ENCODE measurements around the gene ISG20.

ISG20 gene

DNA sequence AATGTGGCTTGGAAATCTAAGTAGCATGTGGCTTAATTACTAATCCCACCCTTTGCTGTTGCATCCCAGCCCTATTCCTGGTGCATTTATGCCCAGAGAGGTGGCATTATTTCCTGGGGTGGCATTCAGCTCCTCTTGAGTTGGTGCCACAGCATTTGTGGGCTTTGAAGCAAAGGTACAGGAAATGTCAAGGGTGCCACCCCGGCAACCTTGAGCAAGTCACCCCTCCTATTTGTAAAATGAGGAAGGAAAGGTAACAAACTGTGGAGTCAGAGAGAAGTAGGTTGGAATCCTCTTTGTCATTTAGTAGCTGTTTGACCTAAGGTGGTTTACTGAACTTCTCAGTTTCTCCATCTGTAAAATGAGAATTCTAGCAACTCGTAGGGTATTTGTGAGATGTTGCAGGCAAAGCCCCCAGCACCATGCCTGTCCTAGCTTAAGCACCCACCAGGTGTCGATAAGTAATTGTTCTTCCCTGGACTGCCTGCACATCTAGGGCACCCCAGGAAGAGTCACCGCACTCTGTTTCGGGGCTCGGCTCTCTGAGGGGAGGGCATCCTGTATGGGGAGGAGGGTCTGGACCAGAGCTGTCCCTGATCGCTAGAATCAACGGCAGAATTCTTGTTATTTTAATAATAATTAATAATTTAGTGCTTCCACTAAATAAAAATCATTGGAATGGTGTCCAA is 17.1 kb downstream of the ISG20 start:
- DNase-seq: no peak

DNA sequence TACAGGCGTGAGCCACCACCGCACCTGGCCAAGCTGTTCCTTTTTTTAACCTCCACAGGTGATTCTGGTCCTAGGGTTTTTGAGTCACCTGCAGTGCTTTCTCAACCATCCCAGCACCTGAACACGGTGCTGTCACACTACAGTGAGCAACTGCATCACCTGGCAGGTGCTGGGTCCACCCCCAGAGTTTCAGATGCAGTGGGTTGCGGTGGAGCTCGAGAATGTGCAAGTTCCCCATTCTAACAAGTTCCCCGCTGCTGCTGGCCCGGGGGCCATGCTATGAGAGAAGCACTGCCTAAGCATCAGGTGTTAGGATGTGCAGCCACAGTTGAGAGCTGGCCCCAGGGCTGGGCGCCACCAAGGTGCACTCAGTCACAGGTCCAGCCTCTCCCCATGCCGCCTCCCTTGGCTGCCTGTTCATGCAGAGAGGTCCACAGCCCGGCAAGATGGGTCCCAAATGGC is 18.0 kb downstream of the ISG20 start:
- no peak for DNase-seq

- DNase-seq: peak; percentile 73
Observed at GRCh38 chr15:88657326-88658069, 18.7 kb downstream of the ISG20 start.

- DNase-seq: no peak
Observed at GRCh38 chr15:88658070-88658965, 19.5 kb downstream of the ISG20 start.

DNA sequence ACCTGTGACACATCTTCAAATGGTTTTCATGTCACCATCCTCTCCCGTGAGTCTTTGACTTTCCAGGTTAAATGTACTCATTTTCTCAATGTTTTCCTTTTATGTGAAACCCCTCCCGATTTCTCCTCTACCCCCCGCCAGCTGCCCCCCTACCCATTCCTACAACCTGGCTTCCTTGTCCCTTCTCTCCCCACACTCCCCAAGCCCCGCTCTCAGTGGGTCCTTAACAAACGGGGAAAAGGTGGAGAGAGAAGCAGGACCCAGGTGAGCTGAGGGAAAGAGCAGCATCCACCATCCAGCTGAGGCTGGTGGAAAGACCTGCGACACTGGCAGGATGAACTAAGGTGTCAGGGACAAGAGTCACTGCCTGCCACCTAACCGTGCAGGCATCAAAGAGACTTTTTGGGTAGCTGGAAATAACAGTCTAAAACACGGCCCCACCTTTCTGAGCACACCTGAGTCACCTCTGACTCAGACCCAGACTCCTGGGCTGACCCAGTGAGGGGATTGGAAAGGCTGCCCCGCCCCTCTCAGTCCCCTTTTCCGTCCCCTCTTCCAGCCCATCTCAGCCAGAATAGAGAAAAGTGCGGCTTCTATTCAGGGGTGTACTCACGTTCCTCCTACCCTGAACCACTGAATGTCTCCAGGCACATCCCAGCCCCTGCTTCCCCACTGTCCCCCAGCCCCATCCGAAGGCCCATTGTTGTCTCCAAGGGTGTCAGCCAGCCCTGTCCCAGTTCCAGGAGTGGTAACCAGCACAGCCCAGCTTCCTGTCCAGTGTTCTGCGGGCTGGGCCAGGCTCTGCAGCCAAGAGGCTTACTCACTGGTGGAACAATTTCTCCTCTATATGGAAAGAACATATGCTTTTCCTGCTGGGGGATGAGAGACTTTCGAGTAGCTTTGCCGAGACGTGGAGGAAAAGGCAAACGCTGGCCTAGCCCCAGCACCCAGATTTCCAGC is 20.4 kb downstream of the ISG20 start:
- DNase-seq: peak; percentile 90

DNA sequence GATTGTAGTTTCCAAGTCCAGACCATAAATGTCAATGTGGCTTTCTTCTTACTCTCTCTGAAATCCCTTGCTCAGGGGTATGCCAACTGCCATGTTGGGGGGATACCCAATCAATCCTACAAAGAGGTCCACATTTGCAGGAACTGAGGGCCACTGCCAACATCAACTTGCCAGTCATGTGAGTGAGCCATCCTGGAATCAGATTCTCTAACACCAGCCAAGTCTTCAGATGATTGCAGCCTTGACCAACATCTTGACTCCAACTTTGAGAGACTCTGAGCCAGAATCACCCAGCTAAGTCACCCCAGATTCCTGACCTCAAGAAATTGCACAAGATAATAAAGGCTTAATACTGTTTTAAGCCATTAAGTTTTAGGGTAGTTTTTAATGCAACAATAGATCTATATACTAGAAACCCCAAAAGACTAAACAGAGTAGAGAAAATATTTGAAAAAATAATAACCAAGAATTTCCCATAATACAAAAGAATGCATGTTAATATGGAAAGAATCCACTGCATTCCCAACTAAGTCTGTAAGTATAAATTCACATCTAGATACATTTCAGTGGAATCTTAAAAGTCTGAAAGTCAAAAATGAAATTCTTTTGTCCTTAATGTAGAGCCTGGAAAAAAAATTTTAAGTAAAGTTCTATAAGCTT is 22.4 kb downstream of the ISG20 start:
- DNase-seq: no peak

- no peak for DNase-seq
Observed at GRCh38 chr15:88661761-88662556, 23.1 kb downstream of the ISG20 start.

DNA sequence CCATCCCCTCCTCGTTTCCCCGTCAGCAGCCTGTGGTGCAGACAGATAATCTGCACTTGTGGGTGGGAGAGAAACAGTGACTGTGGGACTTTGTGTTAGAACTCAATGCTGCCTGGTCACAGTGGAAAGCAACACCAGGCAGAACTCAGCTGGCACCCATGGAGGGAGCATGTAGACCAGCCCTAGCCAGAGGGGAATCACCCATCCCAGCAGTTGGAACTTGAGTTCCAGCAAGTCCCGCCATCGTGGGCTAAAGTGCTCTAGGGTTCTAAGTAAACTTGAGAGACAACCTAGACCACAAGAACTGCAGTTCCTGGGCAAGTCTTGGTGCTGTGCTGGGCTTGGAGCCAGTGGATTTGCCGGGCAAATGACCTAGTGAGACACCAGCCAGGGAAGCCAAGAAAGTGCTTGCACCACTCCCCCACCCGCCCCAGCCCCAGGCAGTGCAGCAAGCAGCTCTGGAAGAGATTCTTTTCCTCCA is 24.4 kb downstream of the ISG20 start:
- no peak for DNase-seq

- no peak for DNase-seq
Observed at GRCh38 chr15:88664151-88664778, 25.4 kb downstream of the ISG20 start.

GRCh38 chr15:88674661-88675060 is 35.8 kb downstream of the ISG20 start:
- DNase-seq: no peak

- no peak for DNase-seq
Observed at GRCh38 chr15:88678755-88679154, 39.9 kb downstream of the ISG20 start.

GRCh38 chr15:88680241-88681001 is 41.6 kb downstream of the ISG20 start:
- DNase-seq: peak; percentile 63

DNA sequence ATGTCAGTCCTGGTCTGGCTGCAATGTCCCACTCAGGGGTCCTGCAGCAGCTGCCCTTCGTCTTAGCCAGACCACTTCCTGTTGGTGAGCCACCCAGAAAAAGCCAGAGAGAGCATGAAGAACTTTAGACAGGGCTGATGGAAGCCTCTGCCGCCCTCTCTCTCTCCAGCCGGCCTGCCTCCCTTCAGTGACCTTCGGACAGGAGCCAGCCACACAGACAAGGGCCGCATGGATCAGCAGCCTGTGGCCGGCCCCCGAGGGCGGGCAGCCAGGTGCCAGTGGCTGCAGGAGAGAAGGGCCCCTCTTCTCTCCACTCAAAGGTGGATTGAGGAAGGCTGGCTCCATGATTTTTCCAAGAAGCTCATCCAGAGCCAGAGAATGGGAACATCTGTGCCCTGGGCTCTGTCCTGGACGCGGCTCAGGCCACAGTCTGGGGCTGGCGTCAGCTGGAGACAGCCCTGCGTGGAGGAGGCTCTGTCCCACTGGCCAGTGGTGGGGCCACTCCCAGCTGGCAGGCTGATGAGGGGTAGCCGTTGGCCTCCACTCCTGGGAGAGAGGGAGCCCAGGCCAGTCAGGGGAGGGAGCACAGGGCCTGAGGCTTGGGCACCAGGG is 42.9 kb downstream of the ISG20 start:
- DNase-seq: peak; percentile 71

GRCh38 chr15:88684345-88684744 is 45.5 kb downstream of the ISG20 start:
- no peak for DNase-seq

DNA sequence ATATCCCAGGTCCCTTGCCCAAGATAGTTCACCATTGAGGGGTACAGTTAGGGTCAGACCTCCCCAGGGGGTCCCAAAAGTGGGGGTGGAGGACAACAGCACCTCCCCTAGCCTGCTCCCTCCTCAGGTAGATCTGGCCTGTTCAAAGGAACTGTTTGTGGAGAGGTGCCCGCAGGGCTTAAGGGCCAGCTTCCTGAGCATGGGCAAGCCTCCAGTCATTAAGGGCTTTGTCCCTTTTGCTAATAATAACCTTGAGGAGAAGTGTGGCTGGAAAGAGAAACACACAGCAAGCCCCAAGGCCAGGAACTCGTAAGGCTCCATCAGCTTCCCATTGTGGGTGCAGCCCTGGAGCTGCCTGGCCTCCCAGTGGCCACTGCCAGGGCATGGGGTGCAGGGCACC is 47.4 kb downstream of the ISG20 start:
- no peak for DNase-seq

DNA sequence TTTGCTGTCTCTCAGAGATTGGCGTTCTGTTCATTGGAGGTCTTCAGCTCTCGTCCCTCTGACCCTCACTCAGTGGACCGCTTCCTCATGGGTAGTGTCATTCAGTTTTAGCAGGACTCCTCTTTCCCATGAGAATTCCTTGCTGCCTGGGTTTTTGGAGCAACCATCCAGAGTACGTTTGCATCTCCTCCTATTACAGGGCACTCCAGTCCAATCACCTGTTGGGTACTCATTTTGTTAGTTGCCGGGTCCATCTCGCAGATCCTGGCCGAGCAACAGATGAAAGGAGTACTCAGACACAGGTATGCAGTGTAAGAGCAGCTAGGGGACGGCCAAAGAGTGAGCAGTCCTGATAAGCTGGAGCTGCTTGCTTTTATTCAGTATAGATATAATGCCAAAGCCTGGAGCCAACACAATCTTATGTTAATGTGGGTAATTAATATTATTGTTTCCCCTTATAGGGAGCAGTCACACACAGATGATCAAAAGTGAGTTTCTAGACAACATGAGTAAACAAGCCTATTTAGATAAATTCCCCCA is 49.6 kb downstream of the ISG20 start:
- no peak for DNase-seq

DNA sequence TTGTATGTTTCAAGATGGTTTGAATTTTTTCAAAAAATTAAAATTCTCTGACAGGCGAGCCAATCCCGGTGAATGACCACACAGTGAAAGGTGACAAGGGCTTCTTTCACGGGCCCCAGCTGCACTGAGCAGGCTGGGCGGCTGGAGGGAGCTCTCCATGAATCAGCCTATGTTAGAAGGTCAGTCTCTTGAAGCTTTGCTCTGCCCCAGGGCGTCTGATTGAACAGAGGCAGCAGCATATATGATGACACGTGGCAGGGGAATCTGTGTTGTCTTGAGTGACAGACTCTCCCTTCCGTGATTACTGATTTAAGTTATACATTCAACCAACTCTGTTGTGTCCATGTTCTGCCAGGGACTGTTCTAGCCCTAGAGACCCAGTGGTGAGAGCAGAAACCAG is 51.5 kb downstream of the ISG20 start:
- DNase-seq: no peak

DNA sequence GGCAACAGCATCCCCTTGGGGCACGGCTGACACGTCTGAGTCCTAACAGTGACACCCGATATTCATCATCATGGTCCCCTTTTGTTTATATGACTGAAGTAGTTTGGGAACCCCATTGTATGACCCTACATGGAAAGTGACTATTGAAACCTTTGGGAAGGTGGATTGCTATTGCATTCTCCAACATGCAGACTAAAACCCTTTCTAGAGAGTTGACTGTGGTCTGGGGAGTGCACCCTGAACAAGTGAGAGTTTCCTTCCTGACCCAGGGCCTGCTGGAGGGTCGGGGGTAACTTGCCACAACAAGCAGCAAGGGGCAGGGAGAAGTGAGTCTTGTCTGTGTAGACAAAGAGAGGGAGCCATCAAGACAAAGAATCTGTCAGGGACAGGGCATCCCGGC is 54.4 kb downstream of the ISG20 start:
- no peak for DNase-seq

DNA sequence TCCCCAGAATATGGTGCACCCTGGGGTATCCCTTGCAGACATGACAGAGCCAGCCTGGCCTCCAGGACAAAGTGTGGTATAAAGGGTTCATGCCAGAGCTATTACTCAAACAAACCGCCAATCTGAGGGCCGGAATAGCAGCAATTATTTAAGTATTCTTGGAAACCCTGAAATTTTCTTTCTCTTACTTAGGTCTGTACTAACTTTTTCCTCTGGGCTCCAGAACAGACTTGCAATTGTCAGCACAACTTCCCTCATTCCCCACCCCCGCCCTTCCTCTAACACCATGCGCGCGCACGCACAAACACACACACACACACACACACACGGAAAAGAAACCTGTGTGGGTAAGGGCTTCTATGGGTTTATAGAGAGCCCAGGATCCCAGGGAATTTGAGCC is 56.3 kb downstream of the ISG20 start:
- peak; percentile 67 for DNase-seq
